ENCODE results near the gene CABP2.

Gene CABP2

DNA sequence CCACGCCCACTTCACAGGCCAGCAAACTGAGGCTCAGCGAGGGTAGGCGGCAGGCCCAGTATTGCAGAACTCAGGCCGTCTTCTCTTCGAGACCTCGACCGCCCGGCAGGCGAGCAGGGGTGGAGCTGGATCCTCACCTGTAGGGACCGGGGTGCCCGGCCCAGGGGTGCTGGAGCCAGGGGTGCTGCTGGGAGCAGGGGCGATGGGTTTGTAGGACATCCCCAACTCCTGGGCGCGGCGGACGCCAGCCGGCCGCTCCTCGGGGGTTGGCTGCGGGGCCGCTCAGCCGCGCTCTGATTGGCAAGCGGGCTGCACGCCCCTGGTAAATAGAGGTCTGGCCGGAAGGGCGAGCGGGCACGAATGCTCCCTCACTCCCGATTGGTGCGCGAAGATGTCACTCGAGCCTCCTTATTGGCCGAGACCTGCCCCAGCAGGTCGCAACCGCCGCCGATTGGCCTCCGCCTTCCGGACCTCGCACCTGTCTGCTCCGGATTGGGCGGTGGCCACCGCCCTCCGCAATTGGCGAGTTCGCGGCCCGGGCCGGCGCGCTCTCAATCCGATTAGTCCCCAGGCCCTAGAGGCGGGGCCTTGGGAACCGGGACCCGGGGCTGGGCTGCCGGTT lies 15.3 kb downstream of the CABP2 start, which contains the start of gene CDK2AP2:
TSS of gene CDK2AP2 (minus strand) at position 299 of the 622 bp plus-strand sequence. CDS start at position 219, 80 bp downstream.
- peak; percentile 93 for DNase-seq (ENCODE audit: low read depth in 2 of 2)

DNA sequence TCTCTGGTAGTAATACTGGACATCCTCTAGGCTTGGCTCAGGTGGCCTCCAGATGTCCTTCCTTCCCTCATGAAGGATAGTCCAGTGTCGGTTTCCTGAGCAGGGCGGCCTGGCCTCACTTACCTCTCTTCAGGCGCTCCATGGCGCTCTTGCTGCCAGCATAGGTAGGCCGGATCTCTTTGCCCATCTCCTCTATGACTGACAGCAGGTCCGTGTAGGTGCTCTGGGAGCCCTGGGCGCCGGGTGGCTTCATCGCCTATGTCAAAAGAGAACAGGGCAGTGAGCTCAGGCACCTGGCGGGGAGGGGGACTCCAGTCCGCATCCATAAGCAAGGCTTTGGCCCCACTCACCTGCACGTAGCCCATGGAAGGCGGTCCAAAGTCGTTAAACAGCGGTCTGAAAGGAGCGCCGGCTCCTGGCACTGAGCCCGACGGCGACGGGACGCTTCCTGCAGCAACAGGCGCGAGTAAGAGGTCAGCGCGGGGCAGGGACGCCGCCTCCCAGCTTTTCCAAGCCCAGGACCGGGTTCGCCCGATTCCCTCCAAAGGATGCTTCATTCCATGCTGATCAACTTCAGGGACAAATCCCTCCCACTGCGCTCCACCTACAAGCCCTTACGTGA lies 15.9 kb downstream of the CABP2 start:
- DNase-seq (ENCODE audit: low read depth in 2 of 2), result no peak

DNA sequence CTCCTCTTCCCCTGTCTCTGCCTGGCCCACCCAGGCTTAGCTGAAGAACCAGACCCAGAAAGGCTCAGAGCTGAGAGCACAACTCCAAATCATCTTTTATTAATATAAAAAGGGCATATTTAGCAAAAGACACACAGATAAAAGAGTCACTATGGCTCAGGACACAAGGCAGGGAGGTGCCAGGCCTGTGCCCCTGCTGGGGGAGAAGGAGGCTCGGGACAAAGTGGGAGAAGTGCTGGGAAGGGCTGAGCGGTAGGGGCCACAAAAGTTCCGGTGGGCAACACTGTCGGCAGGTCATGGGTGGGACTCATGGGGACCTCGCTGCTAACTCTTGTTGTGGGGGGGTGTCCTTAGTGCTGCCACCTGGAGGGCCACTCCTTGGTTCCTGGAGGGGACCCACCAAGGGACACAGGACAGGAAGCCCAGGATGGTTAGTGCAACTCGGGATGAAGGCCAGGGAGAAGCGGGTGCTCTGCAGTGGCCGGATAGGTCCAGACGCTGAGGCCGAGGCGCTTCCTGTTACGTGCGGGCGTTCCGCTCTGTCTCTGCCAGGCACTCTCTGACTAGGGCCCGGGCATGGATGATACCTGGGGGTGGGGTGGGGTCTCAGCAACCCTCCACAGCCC lies 16.7 kb downstream of the CABP2 start:
- DNase-seq (ENCODE audit: low read depth in 2 of 2), result no peak

DNA sequence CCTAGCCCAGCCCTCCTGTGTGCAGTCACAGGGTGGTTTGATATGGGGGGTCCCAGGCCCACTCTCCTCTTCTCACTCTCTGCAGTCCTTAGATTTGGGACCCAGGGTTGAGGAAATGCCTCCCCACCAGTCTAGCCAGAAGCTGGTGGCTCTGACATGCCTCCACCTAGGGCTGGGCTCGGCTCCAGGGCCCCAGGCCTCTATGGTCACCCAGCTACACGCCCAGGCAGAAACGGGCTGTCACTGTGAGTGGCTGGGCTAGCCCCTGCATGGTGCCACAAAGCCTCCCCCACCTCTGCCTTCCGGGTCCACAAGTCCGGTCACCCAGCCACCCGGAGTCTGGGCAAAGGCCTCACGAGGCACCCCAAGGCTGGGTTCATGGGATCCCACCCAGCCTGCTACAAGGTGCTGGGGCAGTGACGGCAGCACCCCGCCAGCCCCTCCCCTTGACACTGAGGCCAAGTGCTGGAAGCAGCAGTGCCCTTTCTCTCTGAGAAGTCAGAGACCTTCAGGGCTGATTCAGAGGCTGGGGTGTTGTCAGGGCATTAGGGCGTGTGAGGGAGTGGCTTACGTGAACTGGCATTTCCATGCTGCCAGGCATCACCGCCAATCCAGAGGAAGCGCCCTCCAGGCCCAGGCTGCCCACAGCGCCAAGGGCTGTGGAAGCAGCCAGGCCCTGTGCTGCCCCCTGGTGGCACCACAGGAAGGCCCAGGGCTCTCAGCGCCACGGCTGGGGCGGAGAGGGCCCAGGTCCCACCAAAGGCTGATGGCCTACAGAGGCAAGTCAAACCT lies 17.4 kb downstream of the CABP2 start:
- DNase-seq (ENCODE audit: low read depth in 2 of 2), result peak; percentile 74 to 82

DNA sequence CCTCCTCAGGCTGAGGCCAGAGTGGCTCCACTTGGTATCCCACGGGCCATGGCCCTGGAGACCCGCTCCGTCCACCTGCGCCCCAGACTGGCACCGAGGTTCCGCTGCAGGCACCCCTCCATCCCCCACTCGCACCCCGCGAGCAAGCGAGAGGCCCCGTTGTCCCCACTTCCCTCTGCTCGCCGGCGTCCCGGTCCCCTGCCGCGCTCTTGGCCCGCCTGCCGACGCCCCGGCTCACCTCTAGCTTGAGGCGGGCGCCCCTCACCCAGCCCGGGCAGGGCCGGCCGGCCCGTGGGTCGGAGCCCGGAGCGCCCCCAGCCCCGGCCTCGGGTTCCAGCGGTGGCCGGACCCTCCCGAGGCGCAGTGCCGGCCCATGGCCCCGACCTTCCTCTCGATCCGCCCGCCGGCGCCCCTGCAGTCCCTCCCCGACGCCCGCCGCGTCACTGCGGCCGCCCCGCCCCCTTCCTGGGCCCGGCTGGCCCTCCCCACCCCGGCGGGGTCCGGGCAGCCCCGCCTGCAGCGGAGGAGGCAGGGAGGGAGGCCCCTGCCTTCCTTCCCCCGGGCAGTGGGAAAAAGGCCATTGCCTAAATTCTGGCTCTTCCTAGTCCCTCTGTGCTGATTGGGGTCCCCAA lies 18.2 kb downstream of the CABP2 start, which contains the start of gene PITPNM1:
TSS of gene PITPNM1 (minus strand) at position 414 of the 632 bp plus-strand sequence. CDS start 1,183 bp downstream, outside the sequence.
- DNase-seq (ENCODE audit: low read depth in 2 of 2), result peak in 1 of 2 donors; percentile 62

DNA sequence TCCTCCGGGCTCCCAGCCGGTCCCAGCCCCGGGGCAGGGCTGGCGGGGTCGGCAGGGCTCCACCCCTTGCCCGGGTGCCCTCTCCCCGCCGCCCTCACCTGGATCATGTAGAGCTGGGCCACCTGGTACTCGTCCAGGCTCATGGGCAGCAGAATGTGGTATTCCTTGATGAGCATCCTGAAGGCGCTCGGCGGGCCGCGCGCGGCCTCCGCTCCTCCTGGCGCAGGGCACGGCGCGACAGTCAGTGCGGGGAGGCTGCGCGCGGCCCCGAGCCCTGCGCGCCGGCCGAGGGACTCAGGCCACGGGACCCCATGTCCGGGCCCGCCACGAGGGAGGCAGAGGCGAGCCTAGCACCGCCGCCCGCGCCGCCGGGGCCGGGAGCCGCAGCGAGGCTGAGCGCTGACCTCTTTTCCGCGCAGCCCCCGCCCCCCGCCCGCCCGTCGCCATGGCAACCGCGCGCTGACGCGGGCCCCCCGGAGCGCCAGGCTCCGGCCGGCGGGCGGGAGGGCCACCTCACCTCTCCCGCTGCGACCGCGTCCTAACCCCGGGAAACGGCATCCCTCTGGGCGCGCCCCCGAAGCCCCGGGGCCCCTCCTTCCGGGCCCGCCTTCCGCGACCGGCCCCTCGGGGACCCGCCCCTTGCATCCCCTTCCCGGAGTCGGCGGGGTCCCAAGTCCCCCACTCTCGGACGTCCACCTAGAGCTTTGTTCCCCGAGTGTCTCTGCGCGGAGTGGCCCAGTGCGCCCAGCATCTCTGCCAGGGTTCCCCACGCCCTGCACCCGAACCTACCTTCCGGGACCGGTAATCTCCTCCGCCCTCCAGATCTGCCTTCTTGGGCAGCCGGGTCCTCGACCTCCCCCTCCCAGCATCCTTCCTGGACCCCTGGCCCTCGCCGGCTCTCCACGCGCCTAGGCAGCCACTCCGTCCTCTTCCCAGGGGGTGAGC lies 19.0 kb downstream of the CABP2 start:
- DNase-seq (ENCODE audit: low read depth in 2 of 2), result no peak

DNA sequence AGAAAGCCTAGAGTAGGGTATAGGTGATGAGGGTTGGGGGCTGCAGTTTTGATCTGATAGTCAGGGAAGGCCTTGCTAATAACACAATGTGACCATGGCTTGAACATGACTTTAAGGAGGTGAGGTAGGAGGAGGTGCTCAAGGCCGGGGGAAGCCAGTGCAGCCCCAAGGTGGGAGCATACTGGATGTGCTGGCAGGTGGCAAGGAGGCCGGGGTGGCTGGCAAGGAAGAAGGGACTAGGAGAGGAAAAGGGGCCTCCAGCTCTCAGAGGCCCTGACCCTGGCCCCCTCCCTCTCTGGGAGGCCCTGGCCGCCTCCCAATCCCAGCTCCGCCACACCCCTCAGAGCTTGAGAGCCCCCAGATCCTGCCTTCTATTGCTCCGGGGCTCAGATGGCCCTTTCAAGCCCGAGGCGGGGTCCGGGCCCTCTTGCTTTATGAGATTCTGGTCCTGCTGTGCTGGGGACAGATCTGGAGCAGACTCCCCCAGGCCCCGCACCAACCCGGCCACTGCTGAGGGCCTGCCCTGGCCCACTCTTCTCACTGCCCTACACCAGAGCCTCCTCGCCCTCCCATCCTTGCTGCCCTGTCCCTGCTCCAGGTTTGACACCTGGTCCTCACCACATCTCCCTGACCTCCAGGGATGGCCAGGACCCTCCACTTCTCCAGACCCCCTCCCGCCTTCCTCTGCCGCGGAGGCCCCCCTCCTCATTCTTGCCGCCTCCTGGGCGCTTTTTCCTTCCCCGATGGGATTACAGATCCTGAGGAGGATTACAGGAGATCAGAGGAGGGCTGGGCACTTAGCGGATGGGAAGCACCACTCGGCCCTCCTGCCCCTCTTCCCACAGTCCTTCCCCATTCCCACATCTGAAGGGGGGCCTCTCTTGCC lies 19.9 kb downstream of the CABP2 start:
- no peak for DNase-seq (ENCODE audit: low read depth in 2 of 2)

- DNase-seq (ENCODE audit: low read depth in 2 of 2), result no peak
Measured at GRCh38 chr11:67502328-67502979, 20.8 kb downstream of the CABP2 start.

DNA sequence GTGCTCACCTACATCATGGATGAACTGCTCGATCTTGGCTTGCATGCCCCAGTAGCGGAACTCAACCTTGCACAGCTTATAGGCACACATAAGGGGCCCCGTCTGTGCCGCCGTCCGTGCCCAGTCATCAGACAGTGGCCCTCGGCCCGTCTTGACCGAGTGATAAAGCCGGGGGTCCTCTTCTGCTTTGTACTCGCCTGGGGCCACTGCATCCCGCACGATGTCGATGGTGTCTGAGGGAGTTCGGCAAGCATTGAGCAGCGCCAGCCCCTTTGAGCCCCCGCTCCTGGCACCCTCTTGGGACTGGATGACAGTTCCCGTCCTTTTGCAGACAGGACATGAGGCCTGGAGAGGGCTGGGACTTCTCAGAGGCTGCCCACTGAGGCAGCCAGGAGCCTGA lies 21.4 kb downstream of the CABP2 start:
- no peak for DNase-seq (ENCODE audit: low read depth in 2 of 2)

GRCh38 chr11:67500831-67501715 lies 22.2 kb downstream of the CABP2 start:
- DNase-seq (ENCODE audit: low read depth in 2 of 2), result no peak

DNA sequence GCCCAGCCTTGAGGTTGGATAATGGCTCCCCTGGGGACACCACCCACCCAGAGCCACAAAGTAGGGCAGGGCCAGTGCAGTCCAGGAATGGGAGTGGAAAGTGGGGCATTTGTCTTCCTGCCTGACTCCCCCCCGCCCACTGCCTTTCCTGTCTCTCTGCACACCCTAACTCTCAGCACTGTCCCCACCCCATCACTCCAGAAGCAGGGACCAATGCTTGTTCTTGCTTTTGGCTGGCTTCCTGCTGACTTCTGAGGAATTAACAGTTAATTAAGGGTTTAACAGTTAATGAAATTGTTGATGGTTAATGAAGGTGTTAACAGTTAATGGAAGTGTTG lies 22.8 kb downstream of the CABP2 start:
- no peak for DNase-seq (ENCODE audit: low read depth in 2 of 2)

DNA sequence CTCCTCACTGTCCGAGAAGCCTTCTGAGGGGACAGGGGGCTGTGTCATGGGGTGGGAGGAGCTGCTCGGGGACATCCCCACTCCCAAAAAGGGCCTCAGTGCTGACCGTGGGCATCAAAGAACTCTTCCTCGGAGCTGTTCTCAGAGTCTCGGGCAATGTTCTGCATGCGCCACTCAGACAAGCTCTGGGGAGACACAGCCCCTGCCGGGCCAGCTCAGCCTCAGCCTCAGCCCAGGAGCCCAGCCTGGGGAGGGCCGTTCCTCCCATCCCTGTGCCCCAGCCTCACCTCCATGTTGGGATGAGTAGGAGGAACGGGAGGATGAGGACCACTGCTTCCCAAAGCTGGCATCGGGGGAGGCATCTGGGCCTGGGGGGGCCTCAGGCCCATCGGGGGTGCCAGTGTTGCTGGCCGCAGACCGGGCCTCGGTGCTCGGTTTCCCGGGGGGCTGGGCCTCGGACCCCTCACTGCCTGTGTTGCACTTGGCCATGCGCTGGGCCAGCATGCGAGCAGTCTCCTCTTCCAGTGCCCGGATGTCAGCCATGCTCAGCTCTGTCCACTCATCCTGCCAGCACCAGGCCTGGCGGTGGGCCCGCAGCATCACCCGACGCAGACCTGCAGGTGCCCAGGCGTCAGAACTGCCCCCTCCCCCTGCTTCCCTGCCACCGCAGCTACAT lies 23.3 kb downstream of the CABP2 start:
- no peak for DNase-seq (ENCODE audit: low read depth in 2 of 2)

DNA sequence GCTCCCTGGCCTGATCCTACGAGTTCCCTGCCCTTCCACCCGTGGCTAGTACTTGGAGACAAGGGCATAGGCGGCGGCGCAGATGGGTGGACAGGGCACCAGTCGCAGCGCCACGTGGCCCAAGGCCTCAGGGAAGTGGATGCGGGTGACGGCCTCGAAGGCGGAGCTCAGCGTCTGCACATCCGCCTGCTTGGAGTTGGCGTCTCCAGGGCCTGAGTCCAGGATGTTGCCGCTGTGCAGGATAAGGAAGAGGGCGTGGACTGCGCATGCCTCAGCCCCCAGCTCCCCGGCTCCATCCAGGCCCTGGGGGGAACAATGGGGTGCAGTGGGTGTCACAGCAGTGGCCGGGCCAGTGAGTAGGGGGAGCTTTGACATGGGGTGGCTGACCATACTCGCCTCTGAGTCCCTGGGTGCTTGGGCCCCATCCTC lies 24.7 kb downstream of the CABP2 start:
- DNase-seq (ENCODE audit: low read depth in 2 of 2), result no peak

DNA sequence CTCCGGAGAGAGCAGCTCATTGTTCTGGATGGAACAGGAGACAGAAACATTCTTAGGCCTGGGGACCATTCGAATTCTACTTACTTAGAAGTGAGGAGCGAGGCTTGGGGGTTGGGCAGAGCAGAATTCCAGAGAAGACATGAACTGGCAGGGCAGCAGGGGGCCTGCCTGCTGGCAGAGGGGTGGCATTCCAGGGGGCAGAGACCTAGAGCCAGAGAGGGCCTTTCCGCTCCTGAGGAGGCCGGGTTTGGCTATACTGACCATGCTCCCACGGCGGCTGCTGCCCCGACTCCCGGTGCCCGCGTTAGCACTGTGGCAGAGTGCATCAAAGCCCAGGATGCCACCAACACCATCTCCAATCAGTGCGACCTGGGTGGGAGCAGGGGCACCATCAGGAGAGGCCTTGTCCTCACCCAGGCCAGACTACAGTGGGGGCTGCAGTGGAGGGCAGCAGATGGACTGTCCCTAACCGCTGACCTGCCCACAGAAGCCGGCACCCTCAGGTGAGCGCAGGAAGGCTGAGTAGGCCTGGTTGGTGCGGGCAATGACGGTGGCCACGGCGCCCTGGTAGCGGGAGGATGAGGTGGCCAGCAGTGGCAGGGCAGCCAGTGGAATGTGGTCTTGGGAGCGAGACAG lies 25.5 kb downstream of the CABP2 start:
- no peak for DNase-seq (ENCODE audit: low read depth in 2 of 2)

GRCh38 chr11:67496113-67496512 lies 27.1 kb downstream of the CABP2 start:
- no peak for DNase-seq (ENCODE audit: low read depth in 2 of 2)

DNA sequence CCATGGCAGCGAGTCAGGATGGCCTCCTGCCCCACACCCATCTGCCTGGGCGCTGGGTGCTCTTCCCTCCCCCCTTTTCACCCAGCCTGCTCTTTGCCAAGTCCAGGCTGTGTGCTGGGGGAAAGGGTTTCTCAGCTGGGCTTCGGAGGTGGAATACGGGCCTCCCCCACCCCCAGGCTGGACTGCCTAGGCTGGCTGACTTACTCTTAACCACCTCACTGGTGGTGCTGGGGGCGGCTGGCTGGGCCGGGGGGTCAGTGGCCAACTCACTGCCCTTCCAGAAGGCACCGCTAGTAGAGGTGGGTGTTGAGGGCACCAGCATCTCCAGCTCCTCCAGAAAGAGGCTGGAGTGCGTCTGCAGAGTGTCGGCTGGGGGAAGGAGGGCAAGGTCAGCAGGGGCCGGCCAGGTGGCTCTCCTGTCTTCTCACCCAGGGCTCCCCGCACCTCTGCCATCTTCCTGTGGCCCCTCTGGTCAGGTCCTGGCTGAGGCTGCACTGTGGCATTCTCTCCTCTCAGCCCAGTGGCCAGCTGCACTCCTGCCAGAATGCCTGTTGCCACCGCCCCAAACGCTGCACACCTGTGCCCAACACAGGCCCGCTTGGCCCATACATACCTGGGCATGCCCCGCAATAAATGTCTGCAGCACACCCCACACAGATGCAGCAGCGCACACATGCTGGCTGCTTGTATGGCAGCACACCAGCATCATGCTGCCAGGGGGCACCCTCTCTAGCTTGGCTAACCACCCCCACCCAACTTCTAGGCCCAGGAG lies 27.8 kb downstream of the CABP2 start:
- DNase-seq (ENCODE audit: low read depth in 2 of 2), result no peak
